Dermis blood vessel endothelial cell (primary cell): ENCODE measurements around the gene TBCK. TPM values are rescaled to one million over a fixed set of nuclear protein-coding genes. Genes with fewer than 3 reads are reported as not detected.

Experiments used
- DNase-seq: peaks from one replicate; pipeline ENCODE4 v3.0.0; 2010
- total RNA-seq: library from RNA; depleted of rRNA; stranded (reverse); fragments of >200 nt; gene quantifications from 2 replicates; pipeline ENCODE4 v1.2.3, GENCODE V29; 2014

TBCK gene
- total RNA-seq, 1 donor from 2014 or later = 44.1 TPM

DNA sequence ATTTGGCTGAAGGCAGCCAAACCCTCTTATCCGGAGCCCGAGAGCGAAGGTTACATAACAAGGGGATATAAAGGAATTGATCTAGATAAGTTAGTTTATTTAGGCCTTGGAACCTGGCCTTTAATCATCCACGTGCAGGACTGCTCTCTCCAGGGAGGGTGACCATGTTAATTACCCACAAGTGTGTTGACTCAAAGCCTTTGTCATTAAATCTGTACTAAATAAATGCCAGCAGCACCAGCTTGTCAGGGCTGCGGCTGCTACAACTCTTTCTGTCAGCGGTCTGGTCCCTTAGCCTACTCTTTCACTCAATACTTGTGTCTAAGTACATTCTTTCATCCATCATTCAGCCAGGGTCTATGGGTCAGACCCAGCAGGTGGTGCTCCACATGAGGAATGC lies 206.1 kb downstream of the TBCK start:
- no peak for DNase-seq

GRCh38 chr4:106105697-106106096 lies 210.3 kb downstream of the TBCK start:
- no peak for DNase-seq

- no peak for DNase-seq
Observed at GRCh38 chr4:106104276-106104675, 211.7 kb downstream of the TBCK start.

- no peak for DNase-seq
Observed at GRCh38 chr4:106096454-106096853, 219.6 kb downstream of the TBCK start.

GRCh38 chr4:106095408-106095807 lies 220.6 kb downstream of the TBCK start:
- DNase-seq = no peak

GRCh38 chr4:106092361-106093040 lies 223.5 kb downstream of the TBCK start:
- DNase-seq = no peak

GRCh38 chr4:106090826-106091225 lies 225.2 kb downstream of the TBCK start:
- no peak for DNase-seq

DNA sequence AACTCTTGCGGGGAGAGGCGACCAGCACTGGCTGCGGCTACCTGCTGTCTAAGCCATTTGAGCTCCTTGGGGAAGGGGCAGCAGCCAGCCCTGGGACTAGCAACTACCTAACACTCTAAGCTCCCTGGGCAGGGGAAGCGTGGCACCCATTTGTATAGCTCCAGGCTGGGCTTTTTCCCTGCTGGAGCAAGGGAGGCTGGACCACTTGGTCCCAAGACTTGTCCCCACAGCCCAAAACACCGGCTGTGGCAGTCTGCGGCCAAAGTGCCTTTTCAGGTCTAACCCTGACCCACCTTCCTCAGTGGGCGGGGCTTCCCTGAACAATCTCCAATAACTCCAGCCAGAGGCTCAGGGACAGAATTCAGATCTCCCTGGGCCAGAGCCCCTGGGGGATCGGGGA lies 232.9 kb downstream of the TBCK start:
- no peak for DNase-seq

DNA sequence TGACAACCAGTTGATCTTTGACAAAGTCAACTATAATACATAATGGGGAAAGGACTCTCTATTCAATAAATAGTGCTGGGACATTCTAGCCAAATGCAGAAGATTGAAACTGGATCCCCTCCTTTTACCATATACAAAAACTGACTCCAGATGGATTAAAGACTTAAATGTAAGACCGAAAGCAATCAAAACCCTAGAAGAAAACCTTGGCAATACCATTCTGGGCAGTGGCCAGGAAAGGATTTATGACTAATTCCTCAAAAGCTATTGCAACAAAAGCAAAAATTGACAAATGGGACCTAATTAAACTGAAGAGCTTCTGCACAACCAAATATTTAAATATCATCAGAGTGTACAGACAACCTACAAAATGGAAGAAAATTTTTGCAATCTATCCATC lies 235.6 kb downstream of the TBCK start:
- peak; percentile 14 for DNase-seq

- DNase-seq = peak; percentile 65
Observed at GRCh38 chr4:106079616-106080015, 236.4 kb downstream of the TBCK start.

GRCh38 chr4:106065018-106065417 lies 251.0 kb downstream of the TBCK start:
- DNase-seq = no peak

DNA sequence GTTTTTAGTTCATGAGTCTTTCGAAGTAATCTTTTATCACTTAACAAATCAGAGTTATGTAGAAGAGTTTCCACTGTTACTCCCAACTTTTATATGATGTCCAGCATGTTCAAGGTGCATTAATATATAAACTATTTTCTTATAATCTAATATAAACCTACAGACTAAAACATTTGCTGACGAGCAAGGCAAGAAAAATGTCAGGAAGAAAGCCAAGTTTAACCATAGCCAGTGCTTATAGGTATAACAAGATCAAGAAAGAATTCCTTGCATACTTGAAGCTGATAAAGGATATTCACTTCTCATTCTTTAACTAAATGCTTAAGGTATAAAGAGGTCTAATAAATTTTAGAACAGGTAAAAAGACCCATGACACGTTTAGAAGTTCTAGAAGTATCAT lies 253.0 kb downstream of the TBCK start:
- peak; percentile 9 for DNase-seq

DNA sequence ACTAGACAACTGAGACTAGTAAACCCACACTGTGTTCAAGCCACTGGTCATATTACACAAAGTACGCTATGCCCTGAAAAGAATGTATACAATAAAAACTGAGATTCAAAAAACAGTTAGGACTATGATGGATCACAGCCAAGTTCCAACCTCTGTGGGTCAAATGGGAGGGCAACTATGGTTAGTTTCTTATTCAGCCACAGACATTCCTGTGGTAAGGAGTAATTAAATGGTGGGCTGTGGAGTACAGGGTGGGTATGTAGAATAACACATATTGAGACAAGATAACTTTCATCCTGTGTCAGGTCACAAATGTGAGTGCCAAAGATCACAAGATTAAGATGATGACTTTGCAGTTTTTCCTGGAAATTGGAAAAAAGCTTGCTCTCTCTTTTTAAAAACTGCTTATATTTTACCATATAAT lies 253.5 kb downstream of the TBCK start:
- DNase-seq = peak; percentile 79

GRCh38 chr4:106058921-106059320 lies 257.1 kb downstream of the TBCK start:
- no peak for DNase-seq

GRCh38 chr4:106056914-106057313 lies 259.1 kb downstream of the TBCK start:
- no peak for DNase-seq

- no peak for DNase-seq
Observed at GRCh38 chr4:106051514-106051913, 264.5 kb downstream of the TBCK start.

DNA sequence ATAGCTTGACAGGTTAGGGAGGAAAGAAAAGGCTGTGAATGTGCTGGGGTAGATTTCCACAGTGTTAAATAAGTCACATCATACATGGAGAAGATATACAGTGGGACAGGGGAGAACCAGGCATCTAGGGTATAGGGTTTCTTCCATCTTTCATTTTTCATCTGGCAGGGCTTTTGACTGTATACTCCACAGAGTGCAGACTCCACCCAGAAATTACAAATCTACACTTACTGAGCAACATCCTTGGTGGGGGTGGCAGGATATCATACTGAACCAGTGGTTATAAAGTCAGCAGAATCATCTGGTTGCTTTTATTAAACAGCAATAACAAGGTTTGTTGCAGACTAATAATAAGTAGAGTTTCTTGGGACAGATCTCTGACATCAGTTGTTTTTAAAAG lies 266.5 kb downstream of the TBCK start:
- no peak for DNase-seq

DNA sequence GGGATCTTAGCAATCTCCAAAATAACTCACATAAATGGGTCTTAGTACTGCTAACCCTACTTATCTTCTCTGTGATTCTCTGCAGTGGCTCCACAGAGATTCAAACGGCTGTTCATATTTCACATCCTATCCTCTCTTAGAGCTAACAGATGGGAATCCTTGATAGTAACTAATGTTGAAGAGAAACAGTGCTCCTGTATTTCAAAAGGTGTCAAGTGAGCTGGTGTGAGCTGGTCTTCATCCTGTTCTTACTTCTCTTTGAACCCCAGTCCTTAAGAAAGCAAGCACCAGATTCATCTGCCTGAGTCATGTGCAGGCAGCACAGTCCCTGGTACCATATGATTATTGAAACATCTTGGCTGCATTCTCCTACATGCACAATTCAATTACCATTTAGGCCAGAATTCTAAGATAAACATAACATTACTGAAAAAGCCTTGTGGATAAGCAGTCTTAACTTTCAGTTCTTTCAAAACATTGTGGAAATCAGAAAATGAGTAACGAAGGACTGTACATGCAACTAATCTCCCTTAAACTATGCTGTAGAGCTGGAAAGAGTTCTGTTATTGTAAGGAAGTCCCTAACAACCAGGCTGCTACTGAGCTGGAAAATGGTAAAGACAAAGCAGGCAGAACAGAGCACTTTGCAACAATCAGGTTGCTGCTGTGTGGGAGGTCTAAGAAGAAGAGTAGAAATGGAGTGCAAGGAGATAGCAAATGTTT lies 267.6 kb downstream of the TBCK start:
- DNase-seq = peak; percentile 21

DNA sequence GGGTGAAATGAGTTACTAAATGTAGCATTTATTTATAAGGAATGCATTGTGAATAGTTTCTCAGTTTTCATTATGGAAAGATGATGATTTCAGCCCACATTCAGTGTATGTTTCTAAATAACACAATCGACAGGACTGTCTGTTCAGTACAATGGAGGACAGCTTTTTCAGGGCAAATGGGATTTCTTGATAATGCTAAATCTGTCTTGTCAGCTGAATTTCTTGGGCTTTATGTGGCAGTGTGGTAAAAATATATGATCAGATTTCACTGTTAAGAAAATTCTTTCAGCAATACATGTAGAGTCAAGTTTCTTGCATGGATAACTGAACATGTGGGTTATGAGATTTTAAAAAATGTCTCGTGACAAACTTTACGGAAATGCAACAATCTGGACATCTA lies 269.9 kb downstream of the TBCK start:
- DNase-seq = no peak

- DNase-seq = no peak
Observed at GRCh38 chr4:106041294-106042002, 274.6 kb downstream of the TBCK start.

DNA sequence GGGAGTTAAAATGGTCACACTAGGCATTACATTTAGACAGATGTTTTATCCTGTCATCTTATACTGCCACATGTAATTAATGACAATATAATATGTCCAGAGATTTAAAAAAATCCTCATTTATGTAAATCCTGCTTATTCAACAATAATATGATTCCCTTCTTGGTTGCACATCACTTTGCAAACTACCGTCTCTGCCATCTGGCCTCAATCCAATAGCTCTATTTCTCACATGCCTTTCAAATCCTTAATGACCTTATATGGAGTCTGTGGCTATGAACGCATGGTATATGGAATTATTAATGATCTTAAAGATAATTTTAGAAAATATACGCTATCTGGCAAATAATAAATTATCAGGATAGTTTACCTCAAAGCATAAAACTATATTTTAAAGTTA lies 276.2 kb downstream of the TBCK start:
- DNase-seq = no peak

DNA sequence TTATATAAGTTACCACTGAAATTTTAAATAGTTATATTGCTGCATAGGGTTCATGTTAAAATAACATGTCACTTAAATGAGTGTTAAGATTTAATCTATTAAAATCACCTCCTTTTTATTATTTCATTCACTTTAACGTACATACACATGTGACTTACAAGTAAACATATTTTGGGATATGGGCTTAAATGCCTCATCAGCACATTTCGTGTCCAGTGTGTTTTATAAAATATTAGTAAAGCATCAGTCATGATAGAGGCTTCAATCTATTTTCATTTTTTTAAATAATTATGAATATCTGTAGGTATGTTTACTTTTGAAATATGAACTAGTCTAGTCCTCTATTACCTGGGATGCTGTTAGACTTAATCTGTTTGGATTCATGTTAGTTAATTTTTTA lies 277.1 kb downstream of the TBCK start:
- no peak for DNase-seq

GRCh38 chr4:106038012-106038411 lies 278.0 kb downstream of the TBCK start:
- DNase-seq = no peak

DNA sequence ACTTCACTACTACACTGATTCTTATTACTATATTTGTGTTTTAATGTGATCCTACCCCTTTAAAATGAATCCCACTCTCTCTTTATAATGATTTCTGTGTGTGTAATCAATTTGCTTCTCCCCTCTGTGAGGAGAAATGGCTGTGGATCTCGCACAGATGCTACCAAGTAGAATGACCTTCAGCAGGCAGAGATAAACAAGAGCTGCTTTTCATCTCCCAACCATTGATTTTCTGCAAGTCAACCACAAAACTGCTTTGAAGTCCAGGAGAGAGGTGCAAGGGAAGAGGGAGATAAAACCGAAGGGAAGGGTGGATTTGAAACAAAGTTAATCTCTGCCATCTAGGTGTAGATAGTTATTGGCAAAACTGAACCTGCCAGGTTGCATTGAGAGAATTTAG lies 279.2 kb downstream of the TBCK start:
- no peak for DNase-seq
